ENCODE measurements around the gene KIF1B. TPM values are rescaled to one million over a fixed set of nuclear protein-coding genes. Genes with fewer than 3 reads are reported as not detected.

The KIF1B gene
- total RNA-seq, 2 experiments from 2014 or later = 7.9 to 9.7 TPM

DNA sequence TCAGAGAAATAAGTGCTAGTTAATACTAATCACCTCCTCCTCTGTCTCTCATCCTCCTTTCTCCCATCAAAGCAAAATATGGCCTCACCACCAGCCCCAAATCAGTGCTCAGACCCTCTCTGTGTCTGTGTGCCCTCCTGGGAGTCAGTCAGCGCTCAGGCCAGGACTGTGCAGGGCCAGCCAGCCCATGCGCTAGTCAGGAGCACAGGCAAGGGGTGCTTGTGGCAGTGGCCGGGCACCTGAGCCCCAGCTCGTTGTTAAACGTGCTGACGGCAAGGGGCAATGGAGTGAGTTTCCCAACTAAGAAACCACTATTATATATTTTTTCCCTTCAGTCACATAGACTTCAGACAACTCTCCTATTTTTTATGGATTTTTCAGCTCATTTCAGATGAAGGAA is 169.3 kb downstream of the KIF1B start:
- no peaks in the 10 kb centered on the region for H3K4me1 Mint-ChIP-seq (ENCODE audit: low read depth)
- ChIA-PET POLR2A (no interaction called here), CTCF (no interaction called here)
- peaks cover 26% of the 10 kb centered on the region for H3K36me3 Mint-ChIP-seq (ENCODE audit: low read depth)
- no peak overlapping the region for H3K4me3 ChIP-seq (ENCODE audit: low read length)
- ATAC-seq (ENCODE audit: poor library complexity) = no peak
- H3K27me3 ChIP-seq (ENCODE audit: control insufficient read depth in 1 of 2, insufficient read depth in 2 of 2, low read length in 2 of 2) = no peaks in the 10 kb centered on the region
- no peaks in the 10 kb centered on the region for H3K27me3 Mint-ChIP-seq
- no peak overlapping the region for H3K27ac ChIP-seq (ENCODE audit: low read depth in 1 of 2, low read length in 2 of 2)
- H3K4me3 Mint-ChIP-seq = no peak overlapping the region
- DNase-seq = no peak
- H3K36me3 ChIP-seq (ENCODE audit: insufficient read depth, low read length) = peaks cover 15% of the 10 kb centered on the region
- H3K9me3 Mint-ChIP-seq = no peaks in the 10 kb centered on the region
- TF ChIP-seq, protein P1, sequence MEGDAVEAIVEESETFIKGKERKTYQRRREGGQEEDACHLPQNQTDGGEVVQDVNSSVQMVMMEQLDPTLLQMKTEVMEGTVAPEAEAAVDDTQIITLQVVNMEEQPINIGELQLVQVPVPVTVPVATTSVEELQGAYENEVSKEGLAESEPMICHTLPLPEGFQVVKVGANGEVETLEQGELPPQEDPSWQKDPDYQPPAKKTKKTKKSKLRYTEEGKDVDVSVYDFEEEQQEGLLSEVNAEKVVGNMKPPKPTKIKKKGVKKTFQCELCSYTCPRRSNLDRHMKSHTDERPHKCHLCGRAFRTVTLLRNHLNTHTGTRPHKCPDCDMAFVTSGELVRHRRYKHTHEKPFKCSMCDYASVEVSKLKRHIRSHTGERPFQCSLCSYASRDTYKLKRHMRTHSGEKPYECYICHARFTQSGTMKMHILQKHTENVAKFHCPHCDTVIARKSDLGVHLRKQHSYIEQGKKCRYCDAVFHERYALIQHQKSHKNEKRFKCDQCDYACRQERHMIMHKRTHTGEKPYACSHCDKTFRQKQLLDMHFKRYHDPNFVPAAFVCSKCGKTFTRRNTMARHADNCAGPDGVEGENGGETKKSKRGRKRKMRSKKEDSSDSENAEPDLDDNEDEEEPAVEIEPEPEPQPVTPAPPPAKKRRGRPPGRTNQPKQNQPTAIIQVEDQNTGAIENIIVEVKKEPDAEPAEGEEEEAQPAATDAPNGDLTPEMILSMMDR (IDR thresholded peaks at IDR 0.05) = no peak
- H3K27ac Mint-ChIP-seq = no peak overlapping the region
- intact Hi-C loops (cut with DNase I, micrococcal nuclease) = no loop called here
- no peaks in the 10 kb centered on the region for H3K4me1 ChIP-seq (ENCODE audit: insufficient read depth, low read length)
- no peaks in the 10 kb centered on the region for H3K9me3 ChIP-seq (ENCODE audit: control insufficient read depth in 1 of 2, insufficient read depth in 1 of 2, low read length in 2 of 2)

GRCh38 chr1:10380594-10381275 is 170.4 kb downstream of the KIF1B start:
- DNase-seq (no peak), ATAC-seq (ENCODE audit: poor library complexity) (no peak)
- H3K36me3 Mint-ChIP-seq (ENCODE audit: low read depth) = peaks cover 18% of the 10 kb centered on the region
- no peak overlapping the region for H3K4me3 ChIP-seq (ENCODE audit: low read length)
- no peaks in the 10 kb centered on the region for H3K27me3 ChIP-seq (ENCODE audit: control insufficient read depth in 1 of 2, insufficient read depth in 2 of 2, low read length in 2 of 2)
- no peaks in the 10 kb centered on the region for H3K27me3 Mint-ChIP-seq
- no peaks in the 10 kb centered on the region for H3K9me3 Mint-ChIP-seq
- ChIA-PET CTCF (no interaction called here), POLR2A (no interaction called here)
- TF ChIP-seq, protein P1 (IDR thresholded peaks at IDR 0.05) = no peak
- no peak overlapping the region for H3K27ac Mint-ChIP-seq
- no peaks in the 10 kb centered on the region for H3K4me1 ChIP-seq (ENCODE audit: insufficient read depth, low read length)
- no peaks in the 10 kb centered on the region for H3K9me3 ChIP-seq (ENCODE audit: control insufficient read depth in 1 of 2, insufficient read depth in 1 of 2, low read length in 2 of 2)
- intact Hi-C loops (cut with DNase I, micrococcal nuclease) = no loop called here
- no peak overlapping the region for H3K27ac ChIP-seq (ENCODE audit: low read depth in 1 of 2, low read length in 2 of 2)
- no peak overlapping the region for H3K4me3 Mint-ChIP-seq
- peaks cover 7% of the 10 kb centered on the region for H3K36me3 ChIP-seq (ENCODE audit: insufficient read depth, low read length)
- peaks cover 4% of the 10 kb centered on the region for H3K4me1 Mint-ChIP-seq (ENCODE audit: low read depth)

DNA sequence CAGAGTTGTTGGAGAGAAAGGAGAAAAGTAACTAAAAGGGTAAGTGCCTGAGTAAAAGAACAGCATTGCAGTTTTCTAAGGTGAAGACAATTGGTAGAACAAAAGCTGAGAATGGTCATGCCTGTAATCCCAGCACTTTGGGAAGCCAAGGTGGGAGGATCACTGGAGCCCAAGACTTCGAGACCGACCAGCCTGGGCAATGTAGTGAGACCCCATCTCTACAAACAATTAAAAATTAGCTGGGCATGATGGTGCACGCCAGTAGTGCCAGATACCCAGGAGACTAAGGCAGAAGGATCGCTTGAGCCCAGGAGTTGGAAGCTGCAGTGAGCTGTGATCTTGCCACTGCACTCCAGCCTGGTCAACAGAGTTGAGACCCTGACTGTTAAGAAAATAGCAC is 173.3 kb downstream of the KIF1B start:
- no peaks in the 10 kb centered on the region for H3K27me3 ChIP-seq (ENCODE audit: control insufficient read depth in 1 of 2, insufficient read depth in 2 of 2, low read length in 2 of 2)
- DNase-seq (no peak), ATAC-seq (ENCODE audit: poor library complexity) (no peak)
- Mint-ChIP-seq H3K4me3 (no peak overlapping the region), H3K36me3 (ENCODE audit: low read depth) (no peaks in the 10 kb centered on the region), H3K27ac (no peak overlapping the region), H3K4me1 (ENCODE audit: low read depth) (peaks cover 12% of the 10 kb centered on the region), H3K9me3 (no peaks in the 10 kb centered on the region), H3K27me3 (no peaks in the 10 kb centered on the region)
- H3K9me3 ChIP-seq (ENCODE audit: control insufficient read depth in 1 of 2, insufficient read depth in 1 of 2, low read length in 2 of 2) = no peaks in the 10 kb centered on the region
- TF ChIP-seq, protein P1 (IDR thresholded peaks at IDR 0.05) = no peak
- H3K36me3 ChIP-seq (ENCODE audit: insufficient read depth, low read length) = peaks cover under 1% of the 10 kb centered on the region
- H3K27ac ChIP-seq (ENCODE audit: low read depth in 1 of 2, low read length in 2 of 2) = no peak overlapping the region
- CTCF ChIA-PET = no interaction called here
- H3K4me3 ChIP-seq (ENCODE audit: low read length) = no peak overlapping the region
- POLR2A ChIA-PET = no interaction called here
- H3K4me1 ChIP-seq (ENCODE audit: insufficient read depth, low read length) = no peaks in the 10 kb centered on the region
- intact Hi-C loops (cut with DNase I, micrococcal nuclease) = no loop called here
